MG63 (cell line): Measurements from ENCODE around the gene SUPT3H. TPM values are rescaled to one million over a fixed set of nuclear protein-coding genes. Genes with fewer than 3 reads are reported as not detected.
"Not testable (repeated sequence)": the region's sequence is repeated elsewhere in the genome, so short reads cannot be mapped to it uniquely, and the experiment has no call there.

ENCODE experiments used
- DNase-seq: peaks from one replicate; pipeline ENCODE4 v3.0.0-alpha.2; 2020
- H3K27me3 ChIP-seq: fragments of 250-450 bp; sonication (Bioruptor Pico); 2 replicates; pipeline ENCODE4 v1.5.1; 2020; ENCODE audit warnings: mild to moderate bottlenecking, moderate library complexity
- H3K36me3 ChIP-seq: fragments of 250-450 bp; sonication (Bioruptor Pico); 2 replicates; pipeline ENCODE4 v1.5.1; 2020; ENCODE audit warnings: mild to moderate bottlenecking, moderate library complexity
- H3K4me3 ChIP-seq: fragments of 250-450 bp; sonication (Bioruptor Pico); 2 replicates; pipeline ENCODE4 v1.5.1; 2020; ENCODE audit warnings: mild to moderate bottlenecking, moderate library complexity
- H3K9me3 ChIP-seq: fragments of 250-450 bp; sonication (Bioruptor Pico); 2 replicates; pipeline ENCODE4 v1.5.1; 2020; ENCODE audit warnings: mild to moderate bottlenecking, moderate library complexity
- total RNA-seq: library from RNA; depleted of rRNA; stranded (reverse); fragments of >200 nt; shearing (Covaris generic); gene quantifications from 2 replicates; pipeline ENCODE4 v1.2.3, GENCODE V29; 2014; ENCODE audit warnings: low replicate concordance

The SUPT3H gene
- total RNA-seq, 1 experiment from 2014 or later: not detected

GRCh38 chr6:45184937-45185336 lies 192.8 kb downstream of the SUPT3H start:
- Histone ChIP-seq H3K4me3 (no peak overlapping the region), H3K27me3 (no peaks in the 10 kb centered on the region), H3K36me3 (no peaks in the 10 kb centered on the region), H3K9me3 (no peaks in the 10 kb centered on the region)
- no peak for DNase-seq

GRCh38 chr6:45184040-45184439 lies 193.7 kb downstream of the SUPT3H start:
- no peaks in the 10 kb centered on the region for H3K9me3 ChIP-seq
- no peak overlapping the region for H3K4me3 ChIP-seq
- H3K27me3 ChIP-seq: no peaks in the 10 kb centered on the region
- DNase-seq: no peak
- H3K36me3 ChIP-seq: no peaks in the 10 kb centered on the region

GRCh38 chr6:45176373-45176772 lies 201.4 kb downstream of the SUPT3H start:
- H3K36me3 ChIP-seq, H3K27me3 ChIP-seq, DNase-seq, H3K9me3 ChIP-seq, H3K4me3 ChIP-seq: not testable (repeated sequence)

- no peak overlapping the region for H3K4me3 ChIP-seq
- H3K36me3 ChIP-seq: no peaks in the 10 kb centered on the region
- H3K9me3 ChIP-seq: no peaks in the 10 kb centered on the region
- no peaks in the 10 kb centered on the region for H3K27me3 ChIP-seq
- no peak for DNase-seq
Observed at GRCh38 chr6:45175272-45175671, 202.5 kb downstream of the SUPT3H start.

GRCh38 chr6:45174045-45174444 lies 203.7 kb downstream of the SUPT3H start:
- DNase-seq: no peak
- no peaks in the 10 kb centered on the region; the same call in 1 of the 2 replicates for H3K27me3 ChIP-seq
- H3K4me3 ChIP-seq: no peak overlapping the region
- no peaks in the 10 kb centered on the region for H3K9me3 ChIP-seq
- no peaks in the 10 kb centered on the region for H3K36me3 ChIP-seq

- Histone ChIP-seq H3K9me3 (no peaks in the 10 kb centered on the region), H3K27me3 (no peaks in the 10 kb centered on the region; the same call in 1 of the 2 replicates), H3K36me3 (no peaks in the 10 kb centered on the region), H3K4me3 (no peak overlapping the region)
- DNase-seq: no peak
Observed at GRCh38 chr6:45171380-45171779, 206.4 kb downstream of the SUPT3H start.

GRCh38 chr6:45170309-45170708 lies 207.4 kb downstream of the SUPT3H start:
- Histone ChIP-seq H3K36me3 (no peaks in the 10 kb centered on the region), H3K9me3 (no peaks in the 10 kb centered on the region), H3K27me3 (no peaks in the 10 kb centered on the region; the same call in 1 of the 2 replicates), H3K4me3 (no peak overlapping the region)
- DNase-seq: no peak

GRCh38 chr6:45169815-45170214 lies 207.9 kb downstream of the SUPT3H start:
- Histone ChIP-seq H3K9me3 (no peaks in the 10 kb centered on the region), H3K27me3 (no peaks in the 10 kb centered on the region; the same call in 1 of the 2 replicates), H3K4me3 (no peak overlapping the region), H3K36me3 (no peaks in the 10 kb centered on the region)
- no peak for DNase-seq

- Histone ChIP-seq H3K36me3 (no peaks in the 10 kb centered on the region), H3K9me3 (no peaks in the 10 kb centered on the region)
- no peak for DNase-seq
Observed at GRCh38 chr6:45163952-45164766, 213.6 kb downstream of the SUPT3H start.

GRCh38 chr6:45160305-45160704 lies 217.4 kb downstream of the SUPT3H start:
- DNase-seq: no peak
- Histone ChIP-seq H3K36me3 (no peaks in the 10 kb centered on the region), H3K9me3 (no peaks in the 10 kb centered on the region), H3K27me3 (no peaks in the 10 kb centered on the region), H3K4me3 (no peak overlapping the region)

More at GRCh38 chr6:45163952-45164766, 213.6 kb downstream of the SUPT3H start:
- H3K4me3 ChIP-seq: no peak overlapping the region
- H3K27me3 ChIP-seq: no peaks in the 10 kb centered on the region; the same call in 1 of the 2 replicates

GRCh38 chr6:45156075-45156474 lies 221.7 kb downstream of the SUPT3H start:
- Histone ChIP-seq H3K36me3 (no peaks in the 10 kb centered on the region), H3K9me3 (no peaks in the 10 kb centered on the region), H3K27me3 (no peaks in the 10 kb centered on the region), H3K4me3 (no peak overlapping the region)
- no peak for DNase-seq

GRCh38 chr6:45155341-45155894 lies 222.3 kb downstream of the SUPT3H start:
- no peaks in the 10 kb centered on the region for H3K36me3 ChIP-seq
- no peak overlapping the region for H3K4me3 ChIP-seq
- no peak for DNase-seq
- H3K9me3 ChIP-seq: no peaks in the 10 kb centered on the region
- no peaks in the 10 kb centered on the region for H3K27me3 ChIP-seq

- H3K9me3 ChIP-seq: no peaks in the 10 kb centered on the region
- no peaks in the 10 kb centered on the region for H3K27me3 ChIP-seq
- H3K36me3 ChIP-seq: no peaks in the 10 kb centered on the region
- no peak for DNase-seq
- H3K4me3 ChIP-seq: no peak overlapping the region
Observed at GRCh38 chr6:45154679-45155078, 223.1 kb downstream of the SUPT3H start.

GRCh38 chr6:45148711-45149341 lies 228.9 kb downstream of the SUPT3H start:
- Histone ChIP-seq H3K9me3 (peaks cover 9% of the 10 kb centered on the region), H3K36me3 (no peaks in the 10 kb centered on the region), H3K4me3 (no peak overlapping the region), H3K27me3 (no peaks in the 10 kb centered on the region)
- no peak for DNase-seq

- H3K27me3 ChIP-seq: no peaks in the 10 kb centered on the region
- H3K9me3 ChIP-seq: peaks cover 9% of the 10 kb centered on the region
- DNase-seq: no peak
- H3K4me3 ChIP-seq: no peak overlapping the region
- no peaks in the 10 kb centered on the region for H3K36me3 ChIP-seq
Observed at GRCh38 chr6:45148278-45148677, 229.5 kb downstream of the SUPT3H start.

- H3K27me3 ChIP-seq, H3K4me3 ChIP-seq, H3K36me3 ChIP-seq, DNase-seq: not testable (repeated sequence)
- H3K9me3 ChIP-seq: peaks cover 18% of the 10 kb centered on the region
Observed at GRCh38 chr6:45145658-45146057, 232.1 kb downstream of the SUPT3H start.

- Histone ChIP-seq H3K9me3 (peaks cover 21% of the 10 kb centered on the region), H3K4me3 (no peak overlapping the region), H3K36me3 (no peaks in the 10 kb centered on the region), H3K27me3 (no peaks in the 10 kb centered on the region)
- DNase-seq: no peak
Observed at GRCh38 chr6:45138765-45139164, 239.0 kb downstream of the SUPT3H start.
